ENCODE measurements around the gene CNIH3.

CNIH3 gene

GRCh38 chr1:224722838-224723237 is 106.7 kb downstream of the CNIH3 start:
- DNase-seq (ENCODE audit: low read depth) = no peak

- DNase-seq (ENCODE audit: low read depth) = no peak
These were observed 108.4 kb downstream of the CNIH3 start for GRCh38 chr1:224724566-224724965.

GRCh38 chr1:224726441-224727182 is 110.5 kb downstream of the CNIH3 start:
- DNase-seq (ENCODE audit: low read depth) = no peak

GRCh38 chr1:224727351-224728289 is 111.5 kb downstream of the CNIH3 start:
- no peak for DNase-seq (ENCODE audit: low read depth)

- no peak for DNase-seq (ENCODE audit: low read depth)
These were observed 114.4 kb downstream of the CNIH3 start for GRCh38 chr1:224730540-224730939.

GRCh38 chr1:224730965-224731364 is 114.8 kb downstream of the CNIH3 start:
- DNase-seq (ENCODE audit: low read depth) = no peak

GRCh38 chr1:224731633-224732032 is 115.5 kb downstream of the CNIH3 start:
- no peak for DNase-seq (ENCODE audit: low read depth)

- no peak for DNase-seq (ENCODE audit: low read depth)
These were observed 116.4 kb downstream of the CNIH3 start for GRCh38 chr1:224732377-224733026.

GRCh38 chr1:224733027-224733911 is 117.2 kb downstream of the CNIH3 start:
- no peak for DNase-seq (ENCODE audit: low read depth)

- no peak for DNase-seq (ENCODE audit: low read depth)
These were observed 118.3 kb downstream of the CNIH3 start for GRCh38 chr1:224734261-224734935.

GRCh38 chr1:224735159-224735558 is 119.0 kb downstream of the CNIH3 start:
- no peak for DNase-seq (ENCODE audit: low read depth)

- no peak for DNase-seq (ENCODE audit: low read depth)
These were observed 120.7 kb downstream of the CNIH3 start for GRCh38 chr1:224736619-224737352.

- DNase-seq (ENCODE audit: low read depth) = no peak
These were observed 121.2 kb downstream of the CNIH3 start for GRCh38 chr1:224737353-224737727.

GRCh38 chr1:224739303-224739996 is 123.3 kb downstream of the CNIH3 start:
- no peak for DNase-seq (ENCODE audit: low read depth)

GRCh38 chr1:224739997-224740684 is 124.0 kb downstream of the CNIH3 start:
- DNase-seq (ENCODE audit: low read depth) = no peak

GRCh38 chr1:224740685-224741052 is 124.6 kb downstream of the CNIH3 start:
- no peak for DNase-seq (ENCODE audit: low read depth)

GRCh38 chr1:224742349-224742748 is 126.2 kb downstream of the CNIH3 start:
- DNase-seq (ENCODE audit: low read depth) = no peak

- DNase-seq (ENCODE audit: low read depth) = no peak
These were observed 127.6 kb downstream of the CNIH3 start for GRCh38 chr1:224743608-224744164.

GRCh38 chr1:224744521-224744920 is 128.4 kb downstream of the CNIH3 start:
- DNase-seq (ENCODE audit: low read depth) = no peak
